ENCODE results near the gene EYS. TPM values are rescaled to one million over a fixed set of nuclear protein-coding genes. Genes with fewer than 3 reads are reported as not detected.

EYS gene
- total RNA-seq, 3 donors from 2014 or later = 1.3 to 2.9 TPM; not detected in 1

- Histone ChIP-seq H3K9me3 (no peaks in the 10 kb centered on the region), H3K36me3 (no peaks in the 10 kb centered on the region), H3K27me3 (no peaks in the 10 kb centered on the region), H3K4me3 (no peak overlapping the region), H3K4me1 (no peaks in the 10 kb centered on the region), H3K27ac (no peak overlapping the region)
- no peak for DNase-seq (ENCODE audit: low spot score in 2 of 2)
- TF ChIP-seq POLR2AphosphoS5 (IDR thresholded peaks at IDR 0.05) = no peak
- no peak for TF ChIP-seq CTCF (IDR thresholded peaks at IDR 0.05)
- TF ChIP-seq POLR2A (IDR thresholded peaks at IDR 0.05) = no peak
- intact Hi-C loops (cut with DNase I; ENCODE audit: low total_unique reads) = no loop called here
Measured at GRCh38 chr6:63716169-63716568, 1990.9 kb downstream of the EYS start.

GRCh38 chr6:63714091-63714490 is 1992.9 kb downstream of the EYS start:
- no peaks in the 10 kb centered on the region for H3K4me1 ChIP-seq
- intact Hi-C loops (cut with DNase I; ENCODE audit: low total_unique reads) = no loop called here
- no peaks in the 10 kb centered on the region for H3K9me3 ChIP-seq
- H3K36me3 ChIP-seq = no peaks in the 10 kb centered on the region
- H3K4me3 ChIP-seq = no peak overlapping the region
- no peaks in the 10 kb centered on the region for H3K27me3 ChIP-seq
- no peak for TF ChIP-seq POLR2AphosphoS5 (IDR thresholded peaks at IDR 0.05)
- no peak for TF ChIP-seq POLR2A (IDR thresholded peaks at IDR 0.05)
- TF ChIP-seq CTCF (IDR thresholded peaks at IDR 0.05) = no peak
- DNase-seq (ENCODE audit: low spot score in 2 of 2) = no peak
- no peak overlapping the region for H3K27ac ChIP-seq

GRCh38 chr6:63713332-63713731 is 1993.7 kb downstream of the EYS start:
- no peaks in the 10 kb centered on the region for H3K27me3 ChIP-seq
- no peaks in the 10 kb centered on the region for H3K4me1 ChIP-seq
- DNase-seq (ENCODE audit: low spot score in 2 of 2) = no peak
- intact Hi-C loops (cut with DNase I; ENCODE audit: low total_unique reads) = no loop called here
- H3K4me3 ChIP-seq = no peak overlapping the region
- no peaks in the 10 kb centered on the region for H3K36me3 ChIP-seq
- TF ChIP-seq POLR2AphosphoS5 (IDR thresholded peaks at IDR 0.05) (no peak), CTCF (IDR thresholded peaks at IDR 0.05) (no peak), POLR2A (IDR thresholded peaks at IDR 0.05) (no peak)
- no peaks in the 10 kb centered on the region for H3K9me3 ChIP-seq
- no peak overlapping the region for H3K27ac ChIP-seq

GRCh38 chr6:63709148-63709547 is 1997.9 kb downstream of the EYS start:
- H3K4me1 ChIP-seq = no peaks in the 10 kb centered on the region
- no peak overlapping the region for H3K4me3 ChIP-seq
- no peak for TF ChIP-seq CTCF (IDR thresholded peaks at IDR 0.05)
- TF ChIP-seq POLR2AphosphoS5 (IDR thresholded peaks at IDR 0.05) = no peak
- TF ChIP-seq POLR2A (IDR thresholded peaks at IDR 0.05) = no peak
- H3K36me3 ChIP-seq = peaks cover 4% of the 10 kb centered on the region
- no peaks in the 10 kb centered on the region for H3K27me3 ChIP-seq
- H3K27ac ChIP-seq = no peak overlapping the region
- no peaks in the 10 kb centered on the region for H3K9me3 ChIP-seq
- intact Hi-C loops (cut with DNase I; ENCODE audit: low total_unique reads) = no loop called here
- DNase-seq (ENCODE audit: low spot score in 2 of 2) = no peak

GRCh38 chr6:63708631-63709030 is 1998.4 kb downstream of the EYS start:
- Histone ChIP-seq H3K27ac (no peak overlapping the region), H3K4me3 (no peak overlapping the region), H3K9me3 (no peaks in the 10 kb centered on the region), H3K27me3 (no peaks in the 10 kb centered on the region), H3K4me1 (no peaks in the 10 kb centered on the region), H3K36me3 (peaks cover 4% of the 10 kb centered on the region)
- intact Hi-C loops (cut with DNase I; ENCODE audit: low total_unique reads) = no loop called here
- DNase-seq (ENCODE audit: low spot score in 2 of 2) = no peak
- TF ChIP-seq POLR2A (IDR thresholded peaks at IDR 0.05) (no peak), CTCF (IDR thresholded peaks at IDR 0.05) (no peak), POLR2AphosphoS5 (IDR thresholded peaks at IDR 0.05) (no peak)

Measured in breast epithelium (tissue), 4 donors.